SK-N-SH (cell line): ENCODE data around the gene CCL28. TPM values are rescaled to one million over a fixed set of nuclear protein-coding genes. Genes with fewer than 3 reads are reported as not detected.

Experiments
- CTCF ChIA-PET: fragments of 300-600, 350-600 bp; formaldehyde crosslinking; extraction: SDS; loops from one replicate; lab custom pipeline; 2021; lab: Yijun Ruan, JAX
- POLR2A ChIA-PET: fragments of 350-600 bp; sonication (Branson Sonifier 250); formaldehyde crosslinking; extraction: SDS; loops from one replicate; lab custom pipeline; 2020; ENCODE audit warnings: antibody characterized with exemption, inconsistent platforms; lab: Yijun Ruan, JAX
- DNase-seq: peaks from one replicate; pipeline ENCODE4 v3.0.0; 2012
- H2AFZ ChIP-seq: fragments of 200-600 bp; sonication (generic); 2 replicates; pipeline ENCODE4 v1.8.1; 2016; ENCODE audit warnings: antibody characterized with exemption, mild to moderate bottlenecking, low read depth
- H3F3A ChIP-seq: fragments of 200-600 bp; sonication (generic); replicated peaks from 2 replicates; pipeline ENCODE3; 2016; ENCODE audit warnings: antibody characterized with exemption, mild to moderate bottlenecking; ENCODE audit not compliant: insufficient read depth
- H3K27ac ChIP-seq, 2 experiments: fragments of 200-500 bp in 1 of 2; fragments of 200-600 bp in 1 of 2; sonication (Bioruptor generic) in 1 of 2; sonication (generic), shearing (Covaris generic) in 1 of 2; 2 replicates each; pipeline versions ENCODE4 v1.5.1 to v1.6.1; 2014 to 2016; ENCODE audit warnings: low read depth in 2 of 2, inconsistent platforms in 1 of 2, low read length in 1 of 2, mild to moderate bottlenecking in 1 of 2, mixed read lengths in 1 of 2
- H3K27me3 ChIP-seq: fragments of 200-600 bp; sonication (generic), shearing (Covaris generic); 2 replicates; pipeline ENCODE4 v1.6.1; 2016; ENCODE audit warnings: mixed run types; ENCODE audit not compliant: insufficient read depth
- H3K36me3 ChIP-seq, 2 experiments: fragments of 200-500 bp in 1 of 2; fragments of 200-600 bp in 1 of 2; sonication (Bioruptor generic) in 1 of 2; sonication (generic) in 1 of 2; replicated peaks in 1 of 2; 2 replicates each; pipeline versions ENCODE3 to v1.5.1; 2014 to 2016; ENCODE audit warnings: low read length in 1 of 2, mild to moderate bottlenecking in 1 of 2; ENCODE audit not compliant: insufficient read depth in 2 of 2, control insufficient read depth in 1 of 2
- H3K4me1 ChIP-seq, 2 experiments: fragments of 200-500 bp in 1 of 2; fragments of 200-600 bp in 1 of 2; sonication (Bioruptor generic) in 1 of 2; sonication (generic), shearing (Covaris generic) in 1 of 2; 2 replicates each; pipeline versions ENCODE4 v1.5.1 to v1.6.1; 2014 to 2016; ENCODE audit warnings: low read depth in 1 of 2, low read length in 1 of 2, mixed run types in 1 of 2; ENCODE audit not compliant: insufficient read depth in 2 of 2, control insufficient read depth in 1 of 2
- H3K4me2 ChIP-seq: fragments of 200-600 bp; sonication (generic), shearing (Covaris generic); 2 replicates; pipeline ENCODE4 v1.6.1; 2017; ENCODE audit warnings: mixed run types
- H3K4me3 ChIP-seq, 2 experiments: fragments of 200-500 bp in 1 of 2; fragments of 200-600 bp in 1 of 2; sonication (Bioruptor generic) in 1 of 2; sonication (generic), shearing (Covaris generic) in 1 of 2; 2 replicates each; pipeline versions ENCODE4 v1.5.1 to v1.8.1; 2014 to 2016; ENCODE audit warnings: low read depth in 2 of 2, inconsistent platforms in 1 of 2, low read length in 1 of 2, mild to moderate bottlenecking in 1 of 2, mixed read lengths in 1 of 2, moderate library complexity in 1 of 2
- H3K79me2 ChIP-seq: fragments of 200-600 bp; sonication (generic); 2 replicates; pipeline ENCODE4 v1.8.1; 2017; ENCODE audit warnings: mild to moderate bottlenecking; ENCODE audit not compliant: insufficient read depth
- H3K9ac ChIP-seq: fragments of 200-600 bp; sonication (generic); 2 replicates; pipeline ENCODE4 v1.6.1; 2017; ENCODE audit warnings: mixed run types
- H3K9me2 ChIP-seq: fragments of 200-600 bp; sonication (generic); 2 replicates; pipeline ENCODE4 v1.6.1; 2017; ENCODE audit warnings: mixed run types
- H3K9me3 ChIP-seq: fragments of 200-600 bp; sonication (generic); 2 replicates; pipeline ENCODE4 v1.6.1; 2017; ENCODE audit warnings: mixed run types, mild to moderate bottlenecking, moderate library complexity
- H4K20me1 ChIP-seq: fragments of 200-600 bp; sonication (generic); 2 replicates; pipeline ENCODE4 v1.6.1; 2017; ENCODE audit warnings: mild to moderate bottlenecking, mixed run types; ENCODE audit not compliant: insufficient read depth
- CHD2 ChIP-seq: fragments of 150-350 bp; IDR thresholded peaks from 2 replicates; pipeline ENCODE4 v1.6.1; 2018; ENCODE audit warnings: low read length; ENCODE audit not compliant: partially characterized antibody
- ELF1 ChIP-seq: IDR thresholded peaks from 2 replicates; pipeline ENCODE4 v1.4.0; 2012
- EP300 ChIP-seq, 2 experiments: IDR thresholded peaks; 2 replicates each; pipeline versions ENCODE4 v1.4.0 to v1.6.1; 2012; ENCODE audit warnings: borderline replicate concordance in 1 of 2, low read depth in 1 of 2, low read length in 1 of 2
- EZH2phosphoT487 ChIP-seq: fragments of 200-600 bp; sonication (generic); IDR thresholded peaks from 2 replicates; pipeline ENCODE4 v1.6.1; 2017; ENCODE audit warnings: low read depth, mixed run types, mild to moderate bottlenecking, antibody characterized with exemption, moderate library complexity, borderline replicate concordance
- FOXM1 ChIP-seq: IDR thresholded peaks from 2 replicates; pipeline ENCODE4 v1.4.0; 2012; ENCODE audit warnings: low read depth, mild to moderate bottlenecking
- GATA2 ChIP-seq: sonication (generic); formaldehyde crosslinking; IDR thresholded peaks from 2 replicates; pipeline ENCODE4 v1.5.0; 2020; ENCODE audit warnings: mild to moderate bottlenecking, missing genetic modification reagents
- JUND ChIP-seq: IDR thresholded peaks from 2 replicates; pipeline ENCODE4 v1.4.0; 2012
- MEF2A ChIP-seq: IDR thresholded peaks from 2 replicates; pipeline ENCODE4 v1.4.0; 2012; ENCODE audit warnings: low read depth, borderline replicate concordance
- NRF1 ChIP-seq: IDR thresholded peaks from 2 replicates; pipeline ENCODE4 v1.6.1; 2012; ENCODE audit warnings: low read depth, mild to moderate bottlenecking, low read length
- PBX3 ChIP-seq: IDR thresholded peaks from 2 replicates; pipeline ENCODE4; 2012
- RCOR1 ChIP-seq: fragments of 150-350 bp; IDR thresholded peaks from 2 replicates; pipeline ENCODE4 v1.6.1; 2017; ENCODE audit warnings: antibody characterized with exemption, low read length
- REST ChIP-seq: IDR thresholded peaks from 2 replicates; pipeline ENCODE4 v1.6.1; 2012; ENCODE audit warnings: mild to moderate bottlenecking, low read depth, low read length, moderate library complexity
- TAF1 ChIP-seq: IDR thresholded peaks from 2 replicates; pipeline ENCODE4 v1.6.1; 2012; ENCODE audit warnings: low read depth, mild to moderate bottlenecking, low read length, moderate library complexity, borderline replicate concordance
- WGBS: methylation state at CpG from one replicate; pipeline ENCODE4 v1.1.6; 2017; ENCODE audit warnings: low lambda C conversion rate; 5-methylcytosine and 5-hydroxymethylcytosine counted together
- polyA plus RNA-seq, 3 experiments: library from polyadenylated mRNA; depleted of rRNA; stranded (reverse); fragments of >200 nt; gene quantifications; 2 replicates each; pipeline ENCODE4 v1.2.3, GENCODE V29; 2012
- TF ChIP-seq, protein P1 (sequence below): fragments of 150-350 bp; IDR thresholded peaks from 2 replicates; pipeline ENCODE4 v1.6.1; 2017; ENCODE audit warnings: antibody characterized with exemption, low read length, low read depth, borderline replicate concordance
- TF ChIP-seq, protein P2 (sequence below): fragments of 150-350 bp; IDR thresholded peaks from 2 replicates; pipeline ENCODE4 v1.6.1; 2016; ENCODE audit warnings: mild to moderate bottlenecking, low read depth, low read length

CCL28 gene
- polyA plus RNA-seq, 1 of the 3 experiments (the other 2 are of a cell fraction) = not detected

DNA sequence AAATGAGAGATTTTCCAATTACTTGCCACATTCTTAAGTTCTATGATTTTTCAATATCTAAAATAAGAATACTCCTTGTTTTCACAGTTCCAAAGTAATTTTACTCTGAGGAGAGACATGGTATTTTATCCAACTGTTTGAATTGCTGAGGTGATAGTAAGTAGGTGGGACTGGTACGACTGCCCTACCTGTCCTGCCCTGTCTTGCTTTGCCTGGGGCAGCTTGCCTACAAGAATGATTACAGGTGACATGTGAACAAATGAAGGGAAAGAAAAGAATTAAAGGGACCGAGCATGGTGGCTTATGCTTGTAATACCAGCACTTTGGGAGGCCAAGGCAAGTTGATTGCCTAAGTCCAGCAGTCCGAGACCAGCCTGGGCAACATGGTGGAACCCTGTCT lies 57.4 kb downstream of the CCL28 start:
- Histone ChIP-seq H3K27me3 (no peaks in the 10 kb centered on the region), H3K27ac (no peak overlapping the region), H3F3A (no peaks in the 10 kb centered on the region), H3K4me2 (no peak overlapping the region), H2AFZ (no peak overlapping the region), H3K9me3 (0 out of 2 replicates have a peak, but pooled peaks cover 2% of the 10 kb centered on the region), H3K36me3 (no peaks in the 10 kb centered on the region), H3K9me2 (no peaks in the 10 kb centered on the region), H3K9ac (no peak overlapping the region), H3K4me1 (no peaks in the 10 kb centered on the region), H3K79me2 (no peaks in the 10 kb centered on the region), H3K4me3 (no peak overlapping the region), H4K20me1 (no peaks in the 10 kb centered on the region)
- TF ChIP-seq REST = no peak
- TF ChIP-seq EZH2phosphoT487 = no peak
- TF ChIP-seq ELF1 = no peak
- TF ChIP-seq PBX3 = no peak
- no peak for TF ChIP-seq EP300 (IDR thresholded peaks at IDR 0.05; ENCODE audit: borderline replicate concordance in 1 of 2, low read depth in 1 of 2, low read length in 1 of 2)
- TF ChIP-seq NRF1 = no peak
- TF ChIP-seq CHD2 = no peak
- no peak for TF ChIP-seq TAF1
- TF ChIP-seq GATA2 (CRISPR knock-in tag) = no peak
- no peak for TF ChIP-seq JUND
- TF ChIP-seq, protein P1, sequence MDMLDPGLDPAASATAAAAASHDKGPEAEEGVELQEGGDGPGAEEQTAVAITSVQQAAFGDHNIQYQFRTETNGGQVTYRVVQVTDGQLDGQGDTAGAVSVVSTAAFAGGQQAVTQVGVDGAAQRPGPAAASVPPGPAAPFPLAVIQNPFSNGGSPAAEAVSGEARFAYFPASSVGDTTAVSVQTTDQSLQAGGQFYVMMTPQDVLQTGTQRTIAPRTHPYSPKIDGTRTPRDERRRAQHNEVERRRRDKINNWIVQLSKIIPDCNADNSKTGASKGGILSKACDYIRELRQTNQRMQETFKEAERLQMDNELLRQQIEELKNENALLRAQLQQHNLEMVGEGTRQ = no peak
- TF ChIP-seq MEF2A = no peak
- TF ChIP-seq, protein P2, sequence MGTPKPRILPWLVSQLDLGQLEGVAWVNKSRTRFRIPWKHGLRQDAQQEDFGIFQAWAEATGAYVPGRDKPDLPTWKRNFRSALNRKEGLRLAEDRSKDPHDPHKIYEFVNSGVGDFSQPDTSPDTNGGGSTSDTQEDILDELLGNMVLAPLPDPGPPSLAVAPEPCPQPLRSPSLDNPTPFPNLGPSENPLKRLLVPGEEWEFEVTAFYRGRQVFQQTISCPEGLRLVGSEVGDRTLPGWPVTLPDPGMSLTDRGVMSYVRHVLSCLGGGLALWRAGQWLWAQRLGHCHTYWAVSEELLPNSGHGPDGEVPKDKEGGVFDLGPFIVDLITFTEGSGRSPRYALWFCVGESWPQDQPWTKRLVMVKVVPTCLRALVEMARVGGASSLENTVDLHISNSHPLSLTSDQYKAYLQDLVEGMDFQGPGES = no peak
- no peak for TF ChIP-seq RCOR1
- no peak for TF ChIP-seq FOXM1
- no peak for DNase-seq
- ChIA-PET POLR2A (no interaction called here), CTCF (no interaction called here)
- 26% methylated on average over 3 of the region's 3 CpGs for WGBS
